ENCODE data around the gene ANO10. TPM values are rescaled to one million over a fixed set of nuclear protein-coding genes. Genes with fewer than 3 reads are reported as not detected.

ANO10 gene
- total and polyA plus RNA-seq, 2 of the 8 experiments (the other 6 are each of a cell fraction or from before 2014, with no cell fraction given), result 38.0 to 53.2 TPM

DNA sequence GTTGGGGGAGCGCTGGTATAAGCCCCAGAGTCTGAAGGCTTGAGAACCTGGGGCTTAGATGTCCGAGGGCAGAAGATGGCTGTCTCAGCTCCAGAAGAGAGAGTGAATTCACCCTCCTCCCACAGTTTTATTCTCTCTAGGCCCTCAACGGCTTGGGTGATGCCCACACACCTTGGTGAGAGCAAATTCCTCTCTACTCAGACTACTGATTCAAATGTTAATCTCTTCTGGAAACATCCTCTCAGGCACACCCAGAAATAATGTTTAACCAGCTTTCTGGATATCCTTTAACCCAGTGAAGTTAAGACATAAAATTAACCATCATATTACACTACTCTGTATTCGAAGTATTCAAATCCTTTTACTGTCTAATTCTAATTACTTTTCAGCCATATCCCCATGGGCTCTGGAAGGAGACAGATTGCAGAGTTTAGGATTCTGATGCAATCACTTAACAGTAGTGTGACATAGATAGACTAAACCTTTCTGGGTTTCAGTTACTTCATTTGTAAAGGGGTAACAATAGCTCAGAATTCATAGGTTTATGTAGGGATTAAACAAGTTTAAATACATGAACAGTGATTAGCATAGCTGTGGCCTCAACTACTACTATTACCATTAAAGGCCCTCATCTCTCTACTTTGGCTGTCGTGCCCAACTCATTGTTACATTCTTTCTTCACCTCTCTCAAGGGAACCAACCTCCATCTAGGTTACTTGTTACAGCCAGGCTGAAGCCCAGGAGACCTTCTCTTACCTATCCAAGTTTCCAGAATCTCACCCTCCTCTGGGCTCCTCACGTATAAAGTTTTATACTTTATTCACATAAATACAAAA, 25.7 kb upstream of the ANO10 start (continued):
- no peak for TF ChIP-seq RBBP5 (IDR thresholded peaks at IDR 0.05; ENCODE audit: borderline replicate concordance, low read depth, low read length)

Data from H1 (cell line).